Parathyroid adenoma (tissue), 2 donors: Measurements from ENCODE around the gene PTTG1.

Experiments
- H2AFZ ChIP-seq: fragments of 300-600 bp; sonication (generic); one replicate; pipeline ENCODE4 v1.7.0; 2017; ENCODE audit warnings: antibody characterized with exemption, mild to moderate bottlenecking
- H3K27ac ChIP-seq: fragments of 300-600 bp; sonication (generic); one replicate; pipeline ENCODE4 v1.7.0; 2017
- H3K27me3 ChIP-seq: fragments of 300-600 bp; sonication (generic); one replicate; pipeline ENCODE4 v1.7.0; 2017; ENCODE audit warnings: low read length; ENCODE audit not compliant: control insufficient read depth, insufficient read depth
- H3K36me3 ChIP-seq: fragments of 300-600 bp; sonication (generic); one replicate; pipeline ENCODE4 v1.7.0; 2017; ENCODE audit warnings: low read length; ENCODE audit not compliant: control insufficient read depth, insufficient read depth
- H3K4me1 ChIP-seq: fragments of 300-600 bp; sonication (generic); one replicate; pipeline ENCODE4 v1.7.0; 2017; ENCODE audit warnings: control low read depth
- H3K4me2 ChIP-seq: fragments of 300-600 bp; sonication (generic); one replicate; pipeline ENCODE4 v1.7.0; 2017; ENCODE audit warnings: low read length
- H3K4me3 ChIP-seq: fragments of 300-600 bp; sonication (generic); one replicate; pipeline ENCODE4 v1.7.0; 2017; ENCODE audit warnings: low read depth, low read length
- H3K79me2 ChIP-seq: fragments of 300-600 bp; sonication (generic); one replicate; pipeline ENCODE4 v1.7.0; 2017; ENCODE audit warnings: control low read depth
- H3K9ac ChIP-seq: fragments of 300-600 bp; sonication (generic); one replicate; pipeline ENCODE4 v1.7.0; 2017; ENCODE audit warnings: mild to moderate bottlenecking
- H3K9me3 ChIP-seq: fragments of 300-600 bp; sonication (generic); one replicate; pipeline ENCODE4 v1.7.0; 2017; ENCODE audit warnings: low read length; ENCODE audit not compliant: control insufficient read depth
- CTCF ChIP-seq: fragments of 300-600 bp; sonication (generic); IDR thresholded peaks from one replicate; pipeline ENCODE4 v1.7.0; 2017; ENCODE audit warnings: antibody characterized with exemption, mild to moderate bottlenecking
- donor health status: primary hyperparathyroidism.

PTTG1 gene

DNA sequence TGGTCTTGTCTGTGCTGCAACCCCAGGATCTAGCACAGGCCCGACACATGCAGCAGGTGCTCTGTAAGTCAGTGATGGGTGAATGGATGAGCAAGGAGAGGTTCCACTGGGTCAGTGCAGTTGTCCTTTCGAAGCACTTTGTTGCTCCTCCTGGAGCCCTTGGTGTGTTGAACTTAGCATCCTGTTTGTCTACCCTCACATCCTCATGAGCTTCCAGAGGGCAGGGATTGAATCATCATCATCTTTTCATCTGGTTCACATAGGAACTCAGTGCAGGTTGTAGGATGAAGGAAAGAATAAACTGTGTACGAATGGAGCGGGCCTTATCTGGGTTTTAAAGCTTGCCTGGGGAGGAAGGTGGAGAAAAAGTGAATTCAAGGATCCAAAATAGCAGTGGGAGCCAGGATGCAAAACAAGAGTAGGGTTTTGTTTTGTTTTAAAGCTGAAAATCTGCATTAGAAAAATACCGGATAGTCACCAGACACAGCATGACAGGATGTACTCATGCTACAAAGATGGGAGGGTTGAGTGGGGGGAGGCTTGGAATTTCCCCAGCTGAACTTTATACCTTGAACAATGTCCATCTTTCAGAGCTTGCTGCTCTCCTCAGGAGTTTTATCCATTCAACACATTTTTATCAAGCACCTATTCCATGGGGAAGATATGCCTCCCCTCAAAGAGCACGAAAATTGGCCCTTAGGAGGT, 55.8 kb downstream of the PTTG1 start:
- H3K9ac ChIP-seq: no peak overlapping the region
- no peak overlapping the region for H3K4me3 ChIP-seq
- no peaks in the 10 kb centered on the region for H3K36me3 ChIP-seq
- H3K4me2 ChIP-seq: no peak overlapping the region
- no peak overlapping the region for H2AFZ ChIP-seq
- no peaks in the 10 kb centered on the region for H3K9me3 ChIP-seq
- H3K27ac ChIP-seq: no peak overlapping the region
- no peak for TF ChIP-seq CTCF
- no peaks in the 10 kb centered on the region for H3K79me2 ChIP-seq
- H3K27me3 ChIP-seq: no peaks in the 10 kb centered on the region
- no peaks in the 10 kb centered on the region for H3K4me1 ChIP-seq

DNA sequence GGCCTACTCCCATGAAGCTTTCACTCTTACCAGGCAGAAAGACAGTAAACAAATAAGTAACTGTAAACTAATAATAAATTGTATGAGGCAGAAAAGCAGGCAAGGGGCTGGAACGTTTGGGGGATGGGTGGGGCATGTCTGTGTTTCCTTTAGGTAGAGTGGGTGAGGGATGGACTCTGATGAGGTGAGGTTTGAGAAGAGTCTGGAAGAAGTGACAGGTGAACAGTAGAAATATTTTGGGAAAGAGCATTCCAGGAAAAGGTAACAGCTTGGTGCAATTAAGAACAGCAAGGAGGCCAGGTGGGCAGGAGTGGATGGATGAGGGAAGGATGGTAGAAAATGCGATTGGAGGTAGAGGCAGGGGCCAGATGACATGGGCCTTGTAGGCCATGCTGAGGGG, 56.5 kb downstream of the PTTG1 start:
- TF ChIP-seq CTCF: no peak
- Histone ChIP-seq H3K36me3 (no peaks in the 10 kb centered on the region), H3K27ac (no peak overlapping the region)

More for the DNA sequence above, 56.5 kb downstream of the PTTG1 start:
- H3K9ac ChIP-seq: no peak overlapping the region
- H3K4me1 ChIP-seq: no peaks in the 10 kb centered on the region
- H3K9me3 ChIP-seq: no peaks in the 10 kb centered on the region
- H3K27me3 ChIP-seq: no peaks in the 10 kb centered on the region
- no peak overlapping the region for H3K4me3 ChIP-seq
- no peaks in the 10 kb centered on the region for H3K79me2 ChIP-seq
- no peak overlapping the region for H2AFZ ChIP-seq
- no peak overlapping the region for H3K4me2 ChIP-seq
